GM18858 (cell line): Measurements from ENCODE around the gene C12orf56.

Experiments
- ATAC-seq: cut with Tn5 transposase; IDR thresholded peaks from one replicate; pipeline ENCODE4 v1.9.1; 2021; ENCODE audit not compliant: unreplicated experiment

Gene C12orf56

GRCh38 chr12:64390275-64390851 lies at the start of gene C12orf56:
Gene C12orf56 (minus strand): TSS chr12:64390758. CDS start chr12:64390565, 193 bp downstream.
- no peak for ATAC-seq

- ATAC-seq = no peak
Observed at GRCh38 chr12:64440100-64440499, 49.5 kb upstream of the C12orf56 start.

- ATAC-seq = no peak
Observed at GRCh38 chr12:64433915-64434314, 43.4 kb upstream of the C12orf56 start.

GRCh38 chr12:64431791-64432190 lies 41.2 kb upstream of the C12orf56 start:
- ATAC-seq = no peak

- ATAC-seq = no peak
Observed at GRCh38 chr12:64430886-64431285, 40.3 kb upstream of the C12orf56 start.

- no peak for ATAC-seq
Observed at GRCh38 chr12:64428956-64429355, 38.4 kb upstream of the C12orf56 start.

GRCh38 chr12:64427988-64428387 lies 37.4 kb upstream of the C12orf56 start:
- no peak for ATAC-seq

GRCh38 chr12:64419696-64420095 lies 29.1 kb upstream of the C12orf56 start:
- ATAC-seq = no peak

- no peak for ATAC-seq
Observed at GRCh38 chr12:64418209-64418608, 27.7 kb upstream of the C12orf56 start.

- ATAC-seq = no peak
Observed at GRCh38 chr12:64413884-64414283, 23.3 kb upstream of the C12orf56 start.

GRCh38 chr12:64412459-64412858 lies 21.9 kb upstream of the C12orf56 start:
- no peak for ATAC-seq

GRCh38 chr12:64411427-64411826 lies 20.9 kb upstream of the C12orf56 start:
- ATAC-seq = no peak

GRCh38 chr12:64407342-64408223 lies 17.0 kb upstream of the C12orf56 start:
- ATAC-seq = no peak

- ATAC-seq = peak; percentile 8
Observed at GRCh38 chr12:64404470-64405256, 14.1 kb upstream of the C12orf56 start.

GRCh38 chr12:64403707-64404469 lies 13.3 kb upstream of the C12orf56 start, which contains the start of gene XPOT:
Gene XPOT (plus strand): TSS chr12:64404392. CDS start chr12:64410036, 5,644 bp downstream.
- peak; percentile 96 for ATAC-seq

- no peak for ATAC-seq
Observed at GRCh38 chr12:64402181-64402580, 11.6 kb upstream of the C12orf56 start.

GRCh38 chr12:64400041-64400440 lies 9.5 kb upstream of the C12orf56 start:
- no peak for ATAC-seq

GRCh38 chr12:64395739-64396138 lies 5.2 kb upstream of the C12orf56 start:
- ATAC-seq = no peak

- ATAC-seq = no peak
Observed at GRCh38 chr12:64392221-64392620, 1.7 kb upstream of the C12orf56 start.

- no peak for ATAC-seq
Observed at GRCh38 chr12:64389154-64389553, 1.4 kb downstream of the C12orf56 start.
